ENCODE measurements around the gene ITPK1.
A peak's percentile ranks its signal among the peaks of the same experiment; 100 is the strongest.

ITPK1 gene

GRCh38 chr14:92898566-92899131 lies 217.1 kb downstream of the ITPK1 start:
- Mint-ChIP-seq H3K9me3 (peaks cover 1 to 3% of the 10 kb centered on the region in 2 donors), H3K36me3 (ENCODE audit: insufficient read depth) (no peaks in the 10 kb centered on the region), H3K4me1 (ENCODE audit: low read depth in 2 of 2) (peaks cover 18 to 23% of the 10 kb centered on the region in 2 donors), H3K4me3 (peak overlapping the region; percentile 60 to 63), H3K27ac (peak overlapping the region; percentile 59 to 61), H3K27me3 (peaks cover 38 to 68% of the 10 kb centered on the region in 2 donors)
- DNase-seq (no peak), ATAC-seq (replicated peaks) (no peak)

GRCh38 chr14:92897922-92898565 lies 217.7 kb downstream of the ITPK1 start:
- peaks cover 2 to 7% of the 10 kb centered on the region in 2 donors for H3K9me3 Mint-ChIP-seq
- H3K36me3 Mint-ChIP-seq (ENCODE audit: insufficient read depth) = no peaks in the 10 kb centered on the region
- peak overlapping the region; percentile 60 to 63 for H3K4me3 Mint-ChIP-seq
- DNase-seq (no peak), ATAC-seq (replicated peaks) (peak; percentile 44)
- H3K4me1 Mint-ChIP-seq (ENCODE audit: low read depth in 2 of 2) = peaks cover 13 to 20% of the 10 kb centered on the region in 2 donors
- H3K27ac Mint-ChIP-seq = peak overlapping the region; percentile 59 to 61
- peaks cover 34 to 62% of the 10 kb centered on the region in 2 donors for H3K27me3 Mint-ChIP-seq

GRCh38 chr14:92895352-92895878 lies 220.3 kb downstream of the ITPK1 start:
- H3K27ac Mint-ChIP-seq = no peak overlapping the region
- H3K4me3 Mint-ChIP-seq = no peak overlapping the region
- peaks cover 7 to 15% of the 10 kb centered on the region in 2 donors for H3K4me1 Mint-ChIP-seq (ENCODE audit: low read depth in 2 of 2)
- no peaks in the 10 kb centered on the region for H3K36me3 Mint-ChIP-seq (ENCODE audit: insufficient read depth)
- peaks cover 2 to 7% of the 10 kb centered on the region in 2 donors for H3K9me3 Mint-ChIP-seq
- H3K27me3 Mint-ChIP-seq = peaks cover 18 to 41% of the 10 kb centered on the region in 2 donors
- DNase-seq = no peak
- no peak for ATAC-seq (replicated peaks)

- DNase-seq (no peak), ATAC-seq (replicated peaks) (no peak)
- Mint-ChIP-seq H3K4me1 (ENCODE audit: low read depth in 2 of 2) (peaks cover 0 to 3% of the 10 kb centered on the region in 2 donors), H3K27me3 (peaks cover 23 to 40% of the 10 kb centered on the region in 2 donors), H3K9me3 (peaks cover 2 to 7% of the 10 kb centered on the region in 2 donors), H3K4me3 (no peak overlapping the region), H3K27ac (no peak overlapping the region), H3K36me3 (ENCODE audit: insufficient read depth) (no peaks in the 10 kb centered on the region)
Observed at GRCh38 chr14:92892589-92892988, 223.1 kb downstream of the ITPK1 start.

- Mint-ChIP-seq H3K27me3 (peaks cover 24 to 26% of the 10 kb centered on the region in 2 donors), H3K36me3 (ENCODE audit: insufficient read depth) (no peaks in the 10 kb centered on the region), H3K4me3 (no peak overlapping the region), H3K27ac (no peak overlapping the region), H3K9me3 (peaks cover 2 to 7% of the 10 kb centered on the region in 2 donors), H3K4me1 (ENCODE audit: low read depth in 2 of 2) (no peaks in the 10 kb centered on the region)
- ATAC-seq (replicated peaks) (no peak), DNase-seq (no peak)
Observed at GRCh38 chr14:92890830-92891588, 224.7 kb downstream of the ITPK1 start.

GRCh38 chr14:92888896-92889295 lies 226.8 kb downstream of the ITPK1 start:
- H3K27me3 Mint-ChIP-seq = peaks cover 24 to 40% of the 10 kb centered on the region in 2 donors
- DNase-seq = no peak
- no peaks in the 10 kb centered on the region for H3K4me1 Mint-ChIP-seq (ENCODE audit: low read depth in 2 of 2)
- H3K4me3 Mint-ChIP-seq = no peak overlapping the region
- H3K27ac Mint-ChIP-seq = no peak overlapping the region
- no peaks in the 10 kb centered on the region for H3K36me3 Mint-ChIP-seq (ENCODE audit: insufficient read depth)
- ATAC-seq (replicated peaks) = no peak
- peaks cover 2 to 6% of the 10 kb centered on the region in 2 donors for H3K9me3 Mint-ChIP-seq

- H3K9me3 Mint-ChIP-seq = no peaks in the 10 kb centered on the region
- peaks cover 24 to 35% of the 10 kb centered on the region in 2 donors for H3K27me3 Mint-ChIP-seq
- DNase-seq = no peak
- ATAC-seq (replicated peaks) = no peak
- H3K36me3 Mint-ChIP-seq (ENCODE audit: insufficient read depth) = no peaks in the 10 kb centered on the region
- no peak overlapping the region for H3K27ac Mint-ChIP-seq
- H3K4me1 Mint-ChIP-seq (ENCODE audit: low read depth in 2 of 2) = no peaks in the 10 kb centered on the region
- no peak overlapping the region for H3K4me3 Mint-ChIP-seq
Observed at GRCh38 chr14:92887157-92887556, 228.6 kb downstream of the ITPK1 start.
